ENCODE data around the gene PI4K2A.

The PI4K2A gene

GRCh38 chr10:97640174-97640867 lies at the start of gene PI4K2A:
Gene PI4K2A (plus strand): TSS chr10:97640671. CDS start chr10:97640743, 72 bp downstream.
- peak; percentile 97 for DNase-seq (ENCODE audit: low read depth)

GRCh38 chr10:97590748-97591495 lies 49.5 kb upstream of the PI4K2A start:
- DNase-seq (ENCODE audit: low read depth), result no peak

- no peak for DNase-seq (ENCODE audit: low read depth)
These were observed 47.0 kb upstream of the PI4K2A start for GRCh38 chr10:97593421-97593820.

- DNase-seq (ENCODE audit: low read depth), result no peak
These were observed 44.1 kb upstream of the PI4K2A start for GRCh38 chr10:97596101-97597082.

- DNase-seq (ENCODE audit: low read depth), result no peak
These were observed 42.7 kb upstream of the PI4K2A start for GRCh38 chr10:97597778-97598177.

- DNase-seq (ENCODE audit: low read depth), result no peak
These were observed 41.8 kb upstream of the PI4K2A start for GRCh38 chr10:97598407-97599271.

- DNase-seq (ENCODE audit: low read depth), result no peak
These were observed 41.2 kb upstream of the PI4K2A start for GRCh38 chr10:97599272-97599619.

GRCh38 chr10:97600616-97601015 lies 39.9 kb upstream of the PI4K2A start:
- DNase-seq (ENCODE audit: low read depth), result no peak

- DNase-seq (ENCODE audit: low read depth), result no peak
These were observed 38.9 kb upstream of the PI4K2A start for GRCh38 chr10:97601268-97602215.

GRCh38 chr10:97607095-97607636 lies 33.3 kb upstream of the PI4K2A start:
- DNase-seq (ENCODE audit: low read depth), result no peak

- DNase-seq (ENCODE audit: low read depth), result no peak
These were observed 31.4 kb upstream of the PI4K2A start for GRCh38 chr10:97608991-97609561.

GRCh38 chr10:97611473-97611872 lies 29.0 kb upstream of the PI4K2A start:
- no peak for DNase-seq (ENCODE audit: low read depth)

GRCh38 chr10:97612386-97612785 lies 28.1 kb upstream of the PI4K2A start:
- DNase-seq (ENCODE audit: low read depth), result no peak

- DNase-seq (ENCODE audit: low read depth), result no peak
These were observed 22.2 kb upstream of the PI4K2A start for GRCh38 chr10:97618285-97618684.

GRCh38 chr10:97618733-97619132 lies 21.7 kb upstream of the PI4K2A start:
- no peak for DNase-seq (ENCODE audit: low read depth)

GRCh38 chr10:97623277-97623676 lies 17.2 kb upstream of the PI4K2A start:
- no peak for DNase-seq (ENCODE audit: low read depth)

- no peak for DNase-seq (ENCODE audit: low read depth)
These were observed 12.7 kb upstream of the PI4K2A start for GRCh38 chr10:97627731-97628130.

GRCh38 chr10:97628228-97628627 lies 12.2 kb upstream of the PI4K2A start:
- DNase-seq (ENCODE audit: low read depth), result no peak

- no peak for DNase-seq (ENCODE audit: low read depth)
These were observed 11.2 kb upstream of the PI4K2A start for GRCh38 chr10:97629289-97629688.

- no peak for DNase-seq (ENCODE audit: low read depth)
These were observed 9.4 kb upstream of the PI4K2A start for GRCh38 chr10:97631098-97631497.

Data from stimulated activated CD8-positive, alpha-beta memory T cell treated with anti-CD3 and anti-CD28 coated beads, Interleukin-15, amount 100 ng/mL, for 1 hour (primary cell).